Measurements from ENCODE around the gene RPTOR. TPM values are rescaled to one million over a fixed set of nuclear protein-coding genes. Genes with fewer than 3 reads are reported as not detected.

Gene RPTOR
- total RNA-seq, 4 donors from 2014 or later, result 23.6 to 37.0 (median 27.8) TPM

DNA sequence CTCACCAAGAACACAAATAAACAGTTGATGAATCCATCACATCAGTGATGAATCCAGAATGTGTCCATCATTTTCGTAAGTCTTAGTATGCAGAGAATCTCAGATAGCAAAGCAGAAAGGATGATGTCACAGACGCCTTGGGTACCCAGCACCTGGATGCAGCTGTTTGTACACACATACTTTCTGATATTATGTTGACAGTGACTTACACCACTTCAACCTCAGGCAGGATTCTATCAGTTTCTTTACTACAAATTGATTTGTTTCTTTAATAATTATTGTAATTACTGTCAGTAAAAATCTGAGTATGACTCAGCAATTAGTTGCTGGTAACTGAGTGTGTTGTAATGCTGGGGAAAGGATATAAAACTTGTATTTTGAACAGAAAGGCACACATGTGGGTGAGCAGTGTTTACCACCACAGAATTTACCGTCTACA is 159.8 kb downstream of the RPTOR start:
- no peak for ATAC-seq (ENCODE audit: low FRiP score)

DNA sequence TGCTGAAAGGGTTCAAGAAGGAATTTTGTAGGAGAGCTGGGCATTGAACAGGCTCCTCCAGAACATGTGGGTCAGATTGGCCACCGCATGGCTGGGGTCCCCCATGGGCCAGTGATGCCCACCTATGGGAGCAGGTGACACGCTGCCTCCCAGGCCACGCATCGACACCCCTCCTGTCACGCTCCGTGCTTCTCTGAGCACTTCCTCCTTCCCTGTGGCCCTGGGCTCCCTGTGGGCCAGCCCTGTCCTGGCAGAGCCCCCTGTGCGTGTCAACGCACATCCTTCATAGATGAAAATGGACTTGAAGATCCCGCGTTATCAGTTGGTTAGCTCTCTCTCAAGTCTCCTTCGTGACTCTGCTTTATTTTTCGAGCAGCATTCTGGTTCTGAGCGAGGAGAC is 160.3 kb downstream of the RPTOR start:
- no peak for ATAC-seq (ENCODE audit: low FRiP score)
- no peak for TF ChIP-seq CTCF (IDR thresholded peaks at IDR 0.05)
- DNase-seq (ENCODE audit: low spot score), result no peak

More for the DNA sequence above, 159.8 kb downstream of the RPTOR start:
- no peak for TF ChIP-seq CTCF (IDR thresholded peaks at IDR 0.05)
- no peak for DNase-seq (ENCODE audit: low spot score)

DNA sequence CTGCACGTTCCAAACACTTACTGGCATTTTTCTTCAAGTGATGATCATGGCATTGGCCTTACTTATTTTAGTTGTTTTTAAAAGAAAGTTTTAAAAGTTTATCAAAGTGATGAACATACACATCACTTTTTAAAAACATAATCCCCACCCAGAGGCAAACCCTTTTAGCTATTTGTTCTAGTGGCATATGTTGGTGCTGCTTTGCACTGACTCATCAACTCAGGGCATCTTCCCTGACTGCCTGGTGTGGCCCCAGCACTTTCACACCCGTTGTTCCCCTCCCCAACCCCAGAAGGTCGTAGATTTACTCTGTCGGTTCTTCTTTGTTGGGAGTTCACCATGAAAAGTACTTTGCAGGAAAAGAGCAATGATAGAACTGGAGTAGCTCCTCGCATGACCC is 161.3 kb downstream of the RPTOR start:
- TF ChIP-seq CTCF (IDR thresholded peaks at IDR 0.05), result no peak
- DNase-seq (ENCODE audit: low spot score) (no peak), ATAC-seq (ENCODE audit: low FRiP score) (no peak)

GRCh38 chr17:80706463-80706867 is 161.8 kb downstream of the RPTOR start:
- ATAC-seq (ENCODE audit: low FRiP score) (no peak), DNase-seq (ENCODE audit: low spot score) (no peak)
- no peak for TF ChIP-seq CTCF (IDR thresholded peaks at IDR 0.05)

DNA sequence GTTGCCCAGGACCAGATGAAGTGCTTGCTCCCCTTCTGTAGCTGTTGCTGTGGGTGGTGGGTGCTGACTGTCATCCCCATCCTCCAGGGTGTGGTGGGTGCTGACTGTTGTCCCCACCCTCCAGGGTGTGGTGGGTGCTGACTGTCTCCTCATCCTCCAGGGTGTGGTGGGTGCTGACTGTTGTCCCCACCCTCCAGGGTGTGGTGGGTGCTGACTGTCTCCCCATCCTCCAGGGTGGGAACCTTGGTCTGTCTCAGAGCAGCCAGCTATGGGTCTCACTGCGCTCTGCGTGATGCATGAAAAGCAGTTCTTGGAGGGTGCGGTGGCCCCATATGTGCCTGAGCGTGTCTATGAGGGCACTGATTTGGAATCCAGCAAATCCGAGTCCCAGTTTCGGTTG is 163.8 kb downstream of the RPTOR start:
- DNase-seq (ENCODE audit: low spot score) (no peak), ATAC-seq (ENCODE audit: low FRiP score) (no peak)
- TF ChIP-seq CTCF (IDR thresholded peaks at IDR 0.05), result no peak

GRCh38 chr17:80709090-80709695 is 164.6 kb downstream of the RPTOR start:
- no peak for DNase-seq (ENCODE audit: low spot score)
- ATAC-seq (ENCODE audit: low FRiP score), result no peak
- no peak for TF ChIP-seq CTCF (IDR thresholded peaks at IDR 0.05)

- DNase-seq (ENCODE audit: low spot score) (no peak), ATAC-seq (ENCODE audit: low FRiP score) (no peak)
- TF ChIP-seq CTCF (IDR thresholded peaks at IDR 0.05), result no peak
These were observed 166.2 kb downstream of the RPTOR start for GRCh38 chr17:80710714-80711302.
